G401 (cell line): ENCODE measurements around the gene IRAK2. TPM values are rescaled to one million over a fixed set of nuclear protein-coding genes. Genes with fewer than 3 reads are reported as not detected.
A peak's percentile ranks its signal among the peaks of the same experiment; 100 is the strongest.
"Not testable (repeated sequence)": the region's sequence is repeated elsewhere in the genome, so short reads cannot be mapped to it uniquely, and the experiment has no call there.

Experiments used
- DNase-seq: peaks from one replicate; pipeline ENCODE4 v3.0.0-alpha.2; 2015; ENCODE audit warnings: low spot score
- in situ Hi-C: cut with HindIII; loops from 2 replicates; pipeline ENCODE4 v1.10.0; 2016; ENCODE audit warnings: low sequenced_read_pairs, mixed read lengths
- total RNA-seq: library from RNA; depleted of rRNA; stranded (reverse); fragments of >200 nt; shearing (Covaris generic); gene quantifications from 2 replicates; pipeline ENCODE4 v1.2.3, GENCODE V29; 2014

Gene IRAK2
- total RNA-seq, 1 experiment from 2014 or later: 2.5 TPM

DNA sequence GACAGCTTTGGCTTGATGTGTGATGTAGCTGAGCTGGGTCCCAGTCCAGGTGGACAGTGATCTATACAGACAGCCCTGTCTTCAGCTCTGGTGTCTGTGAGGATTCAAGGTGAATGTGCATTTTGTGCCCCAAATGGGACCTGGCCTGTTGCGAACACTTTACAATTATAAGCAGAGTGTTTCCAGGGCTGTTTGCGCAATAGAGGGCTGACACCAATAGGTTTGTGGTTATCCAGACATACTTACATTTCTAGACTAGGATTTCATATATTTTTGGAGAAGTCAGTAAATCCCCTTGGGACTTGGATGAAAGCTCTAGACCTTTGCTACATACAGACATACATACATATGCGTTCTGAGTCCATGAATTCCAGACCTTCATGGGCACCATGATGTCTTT is 79.3 kb downstream of the IRAK2 start:
- no peak for DNase-seq
- in situ Hi-C loops: no loop called here

- in situ Hi-C loops: no loop called here
- no peak for DNase-seq
Measured at GRCh38 chr3:10245081-10245712, 80.5 kb downstream of the IRAK2 start.

GRCh38 chr3:10247679-10248183 is 83.0 kb downstream of the IRAK2 start:
- in situ Hi-C loops: no loop called here

DNA sequence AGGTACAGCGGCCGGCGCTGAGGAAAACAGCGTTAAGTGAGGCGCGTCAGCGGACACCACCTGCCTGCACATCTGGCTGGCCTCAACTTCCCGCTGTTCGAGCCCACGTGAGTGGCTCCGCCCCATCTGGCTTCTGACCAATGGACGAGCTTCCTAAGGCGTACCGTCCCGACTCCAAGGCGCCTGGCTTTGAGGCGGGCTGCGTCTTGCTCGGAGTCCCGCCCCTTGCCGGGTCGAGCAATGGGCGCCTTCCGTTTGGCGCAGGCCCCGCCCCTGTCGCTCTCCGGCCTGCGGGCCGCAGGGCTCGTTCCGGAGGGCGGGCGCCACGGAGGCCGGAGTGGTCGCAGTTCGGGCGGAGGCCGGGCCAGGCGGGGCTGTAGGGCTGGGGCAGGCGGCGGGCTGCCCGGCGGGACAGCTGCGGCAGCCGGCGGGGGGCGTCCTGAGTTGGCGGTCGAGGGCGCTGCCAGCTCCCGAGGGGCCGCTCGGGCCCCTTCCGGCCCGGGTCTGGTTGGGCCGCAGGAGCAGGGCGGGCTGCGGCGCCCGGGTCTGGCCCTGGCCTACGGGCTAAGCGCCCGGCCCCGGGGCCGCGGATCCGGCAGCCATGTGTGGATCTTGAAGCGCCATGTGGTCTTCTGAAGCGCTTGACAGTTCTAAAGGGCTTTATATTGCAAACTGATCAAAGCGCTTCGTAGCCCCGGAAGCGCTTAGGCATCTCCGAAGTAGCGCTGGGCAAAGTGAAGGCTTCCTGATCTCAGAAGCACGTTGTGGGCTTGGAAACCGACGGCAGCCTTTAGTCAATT is 83.7 kb downstream of the IRAK2 start, which contains the start of gene TATDN2:
Gene TATDN2 (plus strand): TSS at position 276 of the 800 bp plus-strand sequence. CDS start 742 bp downstream, outside the sequence.
- peak; percentile 96 for DNase-seq
- in situ Hi-C loops: no loop called here

More at GRCh38 chr3:10247679-10248183, 83.0 kb downstream of the IRAK2 start:
- no peak for DNase-seq

GRCh38 chr3:10248984-10249748 is 84.4 kb downstream of the IRAK2 start:
- in situ Hi-C loops: no loop called here
- peak; percentile 32 for DNase-seq

DNA sequence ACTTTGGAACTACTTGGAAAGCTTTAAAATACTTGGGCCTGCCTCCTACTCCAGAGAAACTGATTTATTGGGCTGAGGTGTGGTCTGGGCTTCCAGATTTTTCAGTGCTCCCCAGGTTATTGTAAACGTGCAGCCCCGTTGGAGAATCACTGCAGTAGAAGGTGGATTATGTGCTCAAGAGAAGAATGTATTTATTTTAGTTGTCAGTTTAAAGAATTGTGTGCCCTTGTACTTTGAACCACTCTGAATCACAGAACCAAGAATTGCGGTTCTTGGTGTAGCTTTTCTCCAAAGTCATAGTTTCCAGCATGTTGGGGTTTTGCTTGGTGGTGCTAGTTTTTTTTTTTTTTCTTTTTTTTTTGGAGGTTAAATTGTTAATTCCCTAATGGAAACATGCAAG is 85.1 kb downstream of the IRAK2 start:
- DNase-seq: peak; percentile 25

DNA sequence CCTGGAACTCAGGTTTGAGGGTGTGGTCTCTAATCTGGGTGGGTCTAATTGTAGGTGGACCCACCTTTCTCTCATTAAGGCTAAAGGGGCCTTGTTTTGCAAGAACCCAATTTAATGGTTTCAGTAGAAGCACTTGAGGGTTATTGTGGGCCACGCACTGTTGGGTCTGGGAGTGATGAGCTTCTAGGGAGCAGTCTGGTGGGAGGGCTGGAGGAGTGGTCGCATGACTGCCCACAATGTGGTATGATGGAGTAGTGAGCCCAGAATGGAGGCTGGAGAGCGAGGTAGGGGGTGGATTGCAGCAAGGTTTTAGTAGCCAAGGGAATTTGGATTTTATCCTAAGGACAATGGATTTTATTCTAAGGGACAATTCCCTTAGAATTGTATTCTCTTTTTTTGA is 86.3 kb downstream of the IRAK2 start:
- no peak for DNase-seq
- in situ Hi-C loops: no loop called here

More for the DNA sequence above, 85.1 kb downstream of the IRAK2 start:
- in situ Hi-C loops: no loop called here

DNA sequence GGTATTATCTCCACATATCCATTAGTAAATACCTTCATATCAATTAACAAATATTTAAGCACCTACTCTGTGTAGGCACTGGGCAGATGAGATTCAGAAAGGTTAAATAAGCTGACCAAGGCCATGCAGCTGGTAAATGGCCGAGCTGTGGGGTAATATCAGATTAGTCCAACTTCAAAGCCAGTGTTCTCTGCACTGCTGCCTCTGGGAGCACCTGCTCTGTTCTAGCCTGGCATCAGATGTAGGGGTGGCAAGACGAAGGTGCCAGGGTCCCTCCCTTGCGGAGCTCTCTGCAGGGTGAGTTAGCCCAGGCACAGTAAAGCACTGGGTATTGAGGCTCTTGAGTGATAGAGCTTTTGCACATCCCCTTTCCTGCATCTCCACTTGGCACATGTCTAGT is 89.0 kb downstream of the IRAK2 start:
- in situ Hi-C loops: no loop called here
- no peak for DNase-seq

DNA sequence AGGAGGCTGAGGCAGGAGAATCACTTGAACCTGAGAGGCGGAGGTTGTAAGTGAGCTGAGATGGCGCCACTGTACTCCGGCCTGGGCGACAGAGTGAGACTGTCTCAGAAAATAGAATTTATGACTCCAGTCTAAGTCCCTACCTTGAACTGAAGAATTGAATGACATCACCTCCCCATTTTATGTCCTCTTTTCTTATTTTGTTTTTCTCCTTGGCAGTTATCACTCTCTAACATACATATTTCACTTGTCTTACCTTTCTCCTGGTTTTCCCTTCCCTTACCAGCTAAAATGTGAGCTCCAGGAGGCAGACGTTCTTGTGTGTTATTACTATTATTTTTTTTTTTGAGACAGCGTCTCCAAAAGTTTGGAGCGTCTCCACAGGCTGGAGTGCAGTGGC is 91.1 kb downstream of the IRAK2 start:
- DNase-seq: no peak
- in situ Hi-C loops: no loop called here

- in situ Hi-C loops: no loop called here
- DNase-seq: no peak
Measured at GRCh38 chr3:10259036-10259435, 94.3 kb downstream of the IRAK2 start.

GRCh38 chr3:10259798-10260197 is 95.1 kb downstream of the IRAK2 start:
- in situ Hi-C loops: no loop called here
- DNase-seq: no peak

GRCh38 chr3:10260211-10260701 is 95.5 kb downstream of the IRAK2 start:
- in situ Hi-C loops: no loop called here
- DNase-seq: no peak

GRCh38 chr3:10262027-10262426 is 97.3 kb downstream of the IRAK2 start:
- peak; percentile 70 for DNase-seq
- in situ Hi-C loops: no loop called here

DNA sequence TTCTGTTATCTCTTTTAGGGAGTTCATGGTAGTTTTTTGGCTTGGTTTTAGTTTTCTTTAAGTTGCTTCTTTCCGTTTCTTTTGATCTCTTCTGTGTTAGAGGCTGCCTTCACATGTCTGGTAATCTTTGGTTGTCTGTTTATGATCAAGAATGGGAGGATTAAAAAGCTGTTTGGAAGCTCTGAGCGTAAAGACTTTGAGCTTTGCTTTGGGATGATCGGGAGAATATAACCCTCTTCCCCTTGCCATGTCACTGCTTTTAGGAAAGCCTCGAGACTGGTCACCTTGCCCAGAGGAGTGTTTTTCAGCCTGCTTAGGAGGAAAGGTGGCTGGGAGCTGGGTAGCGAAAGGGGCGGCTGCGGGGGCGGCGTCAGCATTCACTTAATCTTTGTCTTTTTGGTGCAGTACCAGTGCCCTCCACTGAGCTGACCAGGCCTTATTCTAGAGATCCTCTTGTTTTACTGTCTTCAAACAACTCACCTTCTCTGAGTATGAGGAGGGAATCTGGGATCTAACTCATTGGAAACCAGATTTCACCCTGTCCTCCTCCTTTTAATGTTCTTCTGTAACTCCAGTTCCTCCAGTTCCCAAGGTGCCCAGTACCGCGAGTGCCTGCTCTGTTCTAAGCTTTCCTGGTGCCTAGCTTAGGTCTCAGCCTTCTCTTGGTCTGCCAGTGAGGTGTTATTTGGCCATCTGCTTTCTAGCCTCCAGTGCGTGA is 99.1 kb downstream of the IRAK2 start:
- in situ Hi-C loops: no loop called here
- peak; percentile 39 for DNase-seq

DNA sequence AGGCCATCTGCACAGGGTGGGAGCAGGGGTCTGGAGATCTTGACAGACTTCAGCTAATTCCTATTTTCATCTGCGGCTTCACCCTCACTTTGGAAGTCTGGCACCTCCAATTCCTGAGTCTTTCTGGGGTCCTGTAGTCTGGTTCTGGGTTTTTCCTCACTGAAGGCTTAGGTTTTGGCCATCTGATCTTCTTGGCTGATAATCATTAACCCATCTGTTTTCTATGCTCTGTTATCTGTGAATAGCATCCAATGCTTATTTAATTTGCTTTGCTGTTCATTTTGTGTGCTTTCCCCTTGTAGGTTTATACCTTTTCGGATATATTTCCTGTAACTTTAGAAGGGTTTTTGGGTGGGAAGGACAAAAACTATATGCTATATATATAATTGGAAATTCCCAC is 101.1 kb downstream of the IRAK2 start:
- in situ Hi-C loops: no loop called here
- DNase-seq: no peak

GRCh38 chr3:10266936-10267335 is 102.2 kb downstream of the IRAK2 start:
- in situ Hi-C loops, DNase-seq: not testable (repeated sequence)

- in situ Hi-C loops: no loop called here
Measured at GRCh38 chr3:10268116-10268515, 103.4 kb downstream of the IRAK2 start.

GRCh38 chr3:10268930-10269329 is 104.2 kb downstream of the IRAK2 start:
- in situ Hi-C loops: no loop called here
- DNase-seq: peak; percentile 62

More at GRCh38 chr3:10268116-10268515, 103.4 kb downstream of the IRAK2 start:
- DNase-seq: no peak

- no peak for DNase-seq
- in situ Hi-C loops: no loop called here
Measured at GRCh38 chr3:10269443-10269842, 104.7 kb downstream of the IRAK2 start.
